A673 (cell line): ENCODE results near the gene DGKZ. TPM values are rescaled to one million over a fixed set of nuclear protein-coding genes. Genes with fewer than 3 reads are reported as not detected.

Experiments
- BruUV-seq: library from RNA; stranded (reverse); fragments of 400-500 nt; replicated peaks from 2 replicates; lab custom pipeline; 2021; lab: Mats Ljungman, UMichigan
- CTCF ChIA-PET: fragments of 300-600 bp; sonication (Branson Sonifier 250); formaldehyde crosslinking; loops from one replicate; lab custom pipeline; 2022; ENCODE audit warnings: antibody characterized with exemption; lab: Charles Lee
- POLR2A ChIA-PET: fragments of 300-600 bp; sonication (Branson Sonifier 250); formaldehyde crosslinking; loops from one replicate; lab custom pipeline; 2022; ENCODE audit warnings: antibody characterized with exemption; ENCODE audit not compliant: low non-redundant PET; lab: Charles Lee
- DNase-seq: peaks from one replicate; pipeline ENCODE4 v3.0.0-alpha.2; 2015; ENCODE audit warnings: low spot score
- H3K27ac ChIP-seq: fragments of 200-600 bp; sonication (generic); 2 replicates; pipeline ENCODE4 v1.5.1; 2016; ENCODE audit warnings: mixed run types, low read depth, mild to moderate bottlenecking, mixed read lengths, antibody characterized with exemption, low read length; ENCODE audit not compliant: poor library complexity, severe bottlenecking
- H3K27me3 ChIP-seq: fragments of 200-600 bp; sonication (generic); replicated peaks from 2 replicates; pipeline ENCODE4 v1.6.1; 2017; ENCODE audit warnings: mixed run types, low read depth, mild to moderate bottlenecking, mixed read lengths, antibody characterized with exemption, low read length; ENCODE audit not compliant: insufficient read depth, poor library complexity
- H3K36me3 ChIP-seq: fragments of 200-600 bp; sonication (generic); 2 replicates; pipeline ENCODE4 v1.6.1; 2016; ENCODE audit warnings: mixed run types, mild to moderate bottlenecking, mixed read lengths, antibody characterized with exemption, low read length; ENCODE audit not compliant: insufficient read depth, poor library complexity, severe bottlenecking
- H3K4me1 ChIP-seq: fragments of 200-600 bp; sonication (generic); 2 replicates; pipeline ENCODE4 v1.6.1; 2017; ENCODE audit warnings: mixed run types, mild to moderate bottlenecking, mixed read lengths, antibody characterized with exemption, low read length; ENCODE audit not compliant: insufficient read depth, poor library complexity, severe bottlenecking
- H3K4me3 ChIP-seq: fragments of 200-600 bp; sonication (generic); 2 replicates; pipeline ENCODE4 v1.5.1; 2016; ENCODE audit warnings: low read depth, mixed run types, mild to moderate bottlenecking, mixed read lengths, low read length; ENCODE audit not compliant: poor library complexity, severe bottlenecking
- H3K9me3 ChIP-seq: fragments of 200-600 bp; sonication (generic); 2 replicates; pipeline ENCODE4 v1.6.1; 2016; ENCODE audit warnings: mixed run types, low read depth, mild to moderate bottlenecking, mixed read lengths, antibody characterized with exemption, low read length; ENCODE audit not compliant: poor library complexity, severe bottlenecking
- CTCF ChIP-seq: fragments of 300-800, 200-600 bp; sonication (generic); conservative IDR thresholded peaks from 2 replicates; pipeline ENCODE4 v1.5.1; 2017; ENCODE audit warnings: low read depth, mild to moderate bottlenecking, antibody characterized with exemption, low read length, moderate library complexity, mixed read lengths
- EZH2 ChIP-seq: fragments of 200-600 bp; sonication (generic); IDR thresholded peaks from 2 replicates; pipeline ENCODE4 v1.6.1; 2017; ENCODE audit warnings: borderline replicate concordance, low read depth, mild to moderate bottlenecking, mixed read lengths, antibody characterized with exemption, low read length; ENCODE audit not compliant: poor library complexity, severe bottlenecking
- intact Hi-C: fragments of 100-400 bp; cut with micrococcal nuclease; formaldehyde crosslinking; loops from one replicate; pipeline ENCODE4 v1.10.0; 2022; ENCODE audit not compliant: unreplicated experiment
- total RNA-seq: library from RNA; stranded (reverse); gene quantifications from 2 replicates; pipeline ENCODE4 v1.2.3, GENCODE V29; 2021

DGKZ gene
- total RNA-seq, 1 experiment from 2014 or later: 145 TPM

GRCh38 chr11:46348566-46349401 lies 1.5 kb downstream of the DGKZ start:
- H3K27ac ChIP-seq: peak overlapping the region; percentile 76
- POLR2A ChIA-PET: interaction anchor here (0.6 kb wide), 1 partner anchor 15 kb away, joined by 3 read pairs; no protein-coding TSS in a partner anchor

GRCh38 chr11:46350695-46351094 lies 3.4 kb downstream of the DGKZ start:
- POLR2A ChIA-PET: no interaction called here
- no peak for TF ChIP-seq EZH2
- TF ChIP-seq CTCF: no peak
- H3K4me1 ChIP-seq: peaks cover 60% of the 10 kb centered on the region

More at GRCh38 chr11:46348566-46349401, 1.5 kb downstream of the DGKZ start:
- intact Hi-C loops: loop anchor here (10.0 kb wide), 1 partner anchor 834 kb away; no protein-coding TSS in a partner anchor
- Histone ChIP-seq H3K27me3 (no peaks in the 10 kb centered on the region), H3K36me3 (peaks cover 4% of the 10 kb centered on the region), H3K9me3 (no peaks in the 10 kb centered on the region), H3K4me3 (peak overlapping the region; percentile 71), H3K4me1 (peaks cover 56% of the 10 kb centered on the region)
- TF ChIP-seq EZH2 (no peak), CTCF (no peak)
- CTCF ChIA-PET: interaction anchor here (0.5 to 0.9 kb wide), 3 partner anchors 12 to 1440 kb away, joined by 3 to 4 read pairs (median 3); no protein-coding TSS in a partner anchor
- BruUV-seq: no TSS peak
- DNase-seq: no peak

DNA sequence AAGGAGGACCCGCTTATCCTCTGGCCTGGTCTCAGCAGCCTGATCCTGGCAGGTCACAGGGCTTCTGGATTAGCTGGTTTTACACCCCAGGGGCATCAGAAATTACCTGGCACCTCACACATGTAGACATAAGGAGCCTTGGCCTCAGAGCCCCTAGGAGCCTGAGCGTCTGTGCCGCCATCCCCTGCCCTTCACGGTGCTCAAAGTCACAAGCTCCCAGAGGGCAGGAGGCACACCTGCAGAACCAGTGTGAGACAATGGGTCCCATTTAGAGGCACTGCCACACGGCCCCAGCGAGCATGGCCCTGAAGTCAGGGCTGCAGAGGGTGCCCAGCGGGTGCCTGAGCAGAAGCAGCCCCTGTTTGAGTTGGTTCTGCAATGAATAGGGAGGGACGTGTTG lies 3.9 kb downstream of the DGKZ start:
- no peaks in the 10 kb centered on the region for H3K27me3 ChIP-seq
- intact Hi-C loops: no loop called here
- peak overlapping the region; percentile 45 for H3K27ac ChIP-seq
- peaks cover 6% of the 10 kb centered on the region for H3K36me3 ChIP-seq
- TF ChIP-seq EZH2 (no peak), CTCF (no peak)
- BruUV-seq: no TSS peak
- ChIA-PET CTCF (interaction anchor here (0.5 to 2.8 kb wide), 6 partner anchors 10 to 289 kb away, joined by 5 to 27 read pairs (median 8); partner anchors contain the start of gene CHRM4), POLR2A (no interaction called here)
- H3K4me3 ChIP-seq: no peak overlapping the region
- DNase-seq: no peak
- peaks cover 60% of the 10 kb centered on the region for H3K4me1 ChIP-seq
- no peaks in the 10 kb centered on the region for H3K9me3 ChIP-seq

More at GRCh38 chr11:46350695-46351094, 3.4 kb downstream of the DGKZ start:
- BruUV-seq: no TSS peak
- H3K9me3 ChIP-seq: no peaks in the 10 kb centered on the region
- H3K4me3 ChIP-seq: no peak overlapping the region
- H3K36me3 ChIP-seq: peaks cover 4% of the 10 kb centered on the region
- DNase-seq: no peak
- H3K27ac ChIP-seq: peak overlapping the region; percentile 2
- CTCF ChIA-PET: interaction anchor here (0.5 to 2.8 kb wide), 5 partner anchors 10 to 289 kb away, joined by 5 to 27 read pairs (median 7); partner anchors contain the start of gene CHRM4
- intact Hi-C loops: no loop called here
- H3K27me3 ChIP-seq: no peaks in the 10 kb centered on the region
